ENCODE data around the gene ANAPC2.

DNA sequence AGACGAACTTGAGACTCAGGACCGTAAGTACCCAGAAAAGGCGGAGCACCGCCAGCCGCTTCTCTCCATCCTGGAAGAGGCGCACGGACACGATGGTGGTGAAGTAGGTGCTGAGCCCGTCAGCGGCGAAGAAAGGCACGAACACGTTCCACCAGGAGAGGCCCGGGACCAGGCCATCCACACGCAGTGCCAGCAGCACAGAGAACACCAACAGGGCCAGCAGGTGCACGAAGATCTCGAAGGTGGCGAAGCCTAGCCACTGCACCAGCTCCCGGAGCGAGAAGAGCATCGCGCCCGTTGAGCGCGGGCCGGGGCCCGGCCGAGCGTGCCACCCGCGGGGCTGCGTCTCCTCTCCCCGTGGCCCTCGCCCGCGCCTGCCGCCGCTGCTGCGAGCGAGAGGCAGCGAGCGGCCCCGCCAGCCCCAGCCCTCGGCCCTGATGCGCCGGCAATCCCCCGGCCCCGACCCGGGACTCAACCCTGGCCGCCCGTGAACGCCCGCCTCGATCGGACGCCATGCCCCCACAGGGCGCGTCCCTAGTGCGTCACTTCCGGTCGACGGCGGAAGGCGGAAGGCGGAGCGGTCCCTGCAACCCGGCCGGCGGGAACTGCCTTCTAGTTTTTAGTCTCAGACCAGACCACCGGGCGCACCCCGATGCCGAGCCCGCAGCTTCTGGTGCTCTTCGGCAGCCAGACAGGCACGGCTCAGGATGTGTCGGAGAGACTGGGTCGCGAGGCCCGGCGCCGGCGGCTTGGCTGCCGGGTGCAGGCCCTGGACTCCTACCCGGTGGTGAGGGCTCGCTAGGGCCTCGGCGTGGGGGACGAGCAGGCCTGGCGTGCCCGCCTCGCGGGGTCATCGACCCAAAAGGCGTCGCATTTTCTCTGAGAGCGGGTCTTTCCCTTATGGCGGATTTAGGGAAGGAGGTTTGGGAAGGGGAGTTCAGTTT, 17.0 kb upstream of the ANAPC2 start, which contains the start of the genes NDOR1 and TMEM203:
- peak; percentile 58 for TF ChIP-seq POLR2A (IDR thresholded peaks at IDR 0.05)
- TF ChIP-seq, protein P1, sequence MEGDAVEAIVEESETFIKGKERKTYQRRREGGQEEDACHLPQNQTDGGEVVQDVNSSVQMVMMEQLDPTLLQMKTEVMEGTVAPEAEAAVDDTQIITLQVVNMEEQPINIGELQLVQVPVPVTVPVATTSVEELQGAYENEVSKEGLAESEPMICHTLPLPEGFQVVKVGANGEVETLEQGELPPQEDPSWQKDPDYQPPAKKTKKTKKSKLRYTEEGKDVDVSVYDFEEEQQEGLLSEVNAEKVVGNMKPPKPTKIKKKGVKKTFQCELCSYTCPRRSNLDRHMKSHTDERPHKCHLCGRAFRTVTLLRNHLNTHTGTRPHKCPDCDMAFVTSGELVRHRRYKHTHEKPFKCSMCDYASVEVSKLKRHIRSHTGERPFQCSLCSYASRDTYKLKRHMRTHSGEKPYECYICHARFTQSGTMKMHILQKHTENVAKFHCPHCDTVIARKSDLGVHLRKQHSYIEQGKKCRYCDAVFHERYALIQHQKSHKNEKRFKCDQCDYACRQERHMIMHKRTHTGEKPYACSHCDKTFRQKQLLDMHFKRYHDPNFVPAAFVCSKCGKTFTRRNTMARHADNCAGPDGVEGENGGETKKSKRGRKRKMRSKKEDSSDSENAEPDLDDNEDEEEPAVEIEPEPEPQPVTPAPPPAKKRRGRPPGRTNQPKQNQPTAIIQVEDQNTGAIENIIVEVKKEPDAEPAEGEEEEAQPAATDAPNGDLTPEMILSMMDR (IDR thresholded peaks at IDR 0.05): no peak

Data from ovary (tissue), 3 donors.